K562 (cell line): ENCODE data around the gene ZBTB8A. TPM values are rescaled to one million over a fixed set of nuclear protein-coding genes. Genes with fewer than 3 reads are reported as not detected.

Experiments
- ARHGAP35 ChIP-seq: fragments of 450-650 bp; IDR thresholded peaks from 2 replicates; pipeline ENCODE4 v1.6.1; 2018; ENCODE audit not compliant: partially characterized antibody
- BACH1 ChIP-seq: fragments of 200-800 bp; sonication (Bioruptor generic); IDR thresholded peaks from 2 replicates; pipeline ENCODE4 v1.6.1; 2016; ENCODE audit warnings: missing genetic modification characterization, missing compliant biosample characterization
- BMI1 ChIP-seq: fragments of 150-350 bp; IDR thresholded peaks from 2 replicates; pipeline ENCODE4 v1.6.1; 2014; ENCODE audit warnings: low read length
- E4F1 ChIP-seq: fragments of 250-450 bp; sonication (Bioruptor Pico); IDR thresholded peaks from 2 replicates; pipeline ENCODE4 v1.5.0; 2021; ENCODE audit warnings: mild to moderate bottlenecking, borderline replicate concordance
- EP400 ChIP-seq: fragments of 450-650 bp; IDR thresholded peaks from 2 replicates; pipeline ENCODE4 v1.6.1; 2017; ENCODE audit warnings: antibody characterized with exemption, mild to moderate bottlenecking, moderate library complexity
- FOXA3 ChIP-seq, 2 experiments: fragments of 450-650 bp in 1 of 2; sonication (generic) in 1 of 2; formaldehyde crosslinking; IDR thresholded peaks in 1 of 2; conservative IDR thresholded peaks in 1 of 2; 2 replicates each; pipeline versions ENCODE4 v1.4.0 to v1.8.0; 2020 to 2022; ENCODE audit warnings: mild to moderate bottlenecking in 2 of 2, missing genetic modification reagents in 1 of 2
- FOXK2 ChIP-seq, 2 experiments: fragments of 450-650 bp; IDR thresholded peaks in 1 of 2; conservative IDR thresholded peaks in 1 of 2; 2 replicates each; pipeline ENCODE4 v1.6.1; 2016; ENCODE audit warnings: low read depth in 2 of 2, mild to moderate bottlenecking in 1 of 2
- ILF3 ChIP-seq: fragments of 450-650 bp; IDR thresholded peaks from 2 replicates; pipeline ENCODE4 v1.6.1; 2018; ENCODE audit warnings: antibody characterized with exemption, mild to moderate bottlenecking, moderate library complexity, borderline replicate concordance
- IRF2 ChIP-seq: sonication (generic); formaldehyde crosslinking; IDR thresholded peaks from 2 replicates; pipeline ENCODE4 v1.8.1; 2022; ENCODE audit warnings: mild to moderate bottlenecking, missing genetic modification reagents
- JUN ChIP-seq, 2 experiments: sonication (generic) in 1 of 2; formaldehyde crosslinking in 1 of 2; IDR thresholded peaks; 2 replicates each; pipeline versions ENCODE4 v1.6.1 to v1.8.0; 2012 to 2022; ENCODE audit warnings: borderline replicate concordance in 2 of 2, mild to moderate bottlenecking in 2 of 2, improper control_type of control experiment in 1 of 2, low read depth in 1 of 2, low read length in 1 of 2, missing genetic modification reagents in 1 of 2
- SNIP1 ChIP-seq: fragments of 450-650 bp; IDR thresholded peaks from 2 replicates; pipeline ENCODE4 v1.7.1; 2017; ENCODE audit warnings: low read depth, mild to moderate bottlenecking
- SRSF3 ChIP-seq: fragments of 200-400 bp; formaldehyde crosslinking; IDR thresholded peaks from 2 replicates; pipeline ENCODE4 v1.6.1; 2016; ENCODE audit warnings: mild to moderate bottlenecking, low read length, moderate library complexity; ENCODE audit not compliant: insufficient read depth
- ZBTB12 ChIP-seq: fragments of 250-450 bp; sonication (Bioruptor Pico); IDR thresholded peaks from 2 replicates; pipeline ENCODE4 v1.4.0; 2020
- ZFP1 ChIP-seq: fragments of 450-650 bp; formaldehyde crosslinking; IDR thresholded peaks from 2 replicates; pipeline ENCODE4 v1.4.0; 2020; ENCODE audit warnings: mild to moderate bottlenecking, mixed read lengths
- ZKSCAN3 ChIP-seq: fragments of 250-450 bp; sonication (Bioruptor Pico); IDR thresholded peaks from 2 replicates; pipeline ENCODE4 v1.4.0; 2020
- ZNF184 ChIP-seq: sonication (generic); formaldehyde crosslinking; IDR thresholded peaks from 2 replicates; pipeline ENCODE4 v1.5.0; 2020; ENCODE audit warnings: missing genetic modification reagents
- ZNF197 ChIP-seq: fragments of 200-800 bp; sonication (Bioruptor generic); IDR thresholded peaks from 2 replicates; pipeline ENCODE4 v1.6.1; 2016; ENCODE audit warnings: low read depth, missing genetic modification characterization, missing compliant biosample characterization
- ZNF263 ChIP-seq: sonication (generic); formaldehyde crosslinking; IDR thresholded peaks from 2 replicates; pipeline ENCODE4 v1.8.0; 2022; ENCODE audit warnings: mild to moderate bottlenecking, missing genetic modification reagents, borderline replicate concordance
- ZNF445 ChIP-seq: fragments of 250-450 bp; sonication (Bioruptor Pico); IDR thresholded peaks from 2 replicates; pipeline ENCODE4 v1.4.0; 2020; ENCODE audit warnings: low read depth, mild to moderate bottlenecking, moderate library complexity
- ZNF512 ChIP-seq: IDR thresholded peaks from 2 replicates; pipeline ENCODE4 v1.6.1; 2016; ENCODE audit warnings: missing genetic modification characterization, missing compliant biosample characterization
- polyA plus RNA-seq, 8 experiments: library from polyadenylated mRNA; depleted of rRNA in 4 of 8; stranded (reverse) in 5 of 8; unstranded in 3 of 8; fragments of >200 nt; fragmentation: Nextera tagmentation in 2 of 8; fragmentation: Illumina TruSeq in 1 of 8; extraction: Ambion mirVana in 2 of 8; extraction: Trizol in 1 of 8; gene quantifications; 2 replicates each; pipeline versions ENCODE4 v1.2.1 to v1.2.3, GENCODE V29; 2011 to 2014; ENCODE audit warnings: inconsistent platforms in 1 of 8, missing spikeins in 1 of 8
- total RNA-seq, 7 experiments: library from RNA; depleted of rRNA in 6 of 7; stranded (reverse); fragments of >200 nt in 6 of 7; fragmentation: Illumina TruSeq in 2 of 7; extraction: Trizol in 2 of 7; gene quantifications; 2 replicates each; pipeline versions ENCODE4 v1.2.1 to v1.2.3, GENCODE V29; 2011 to 2021; ENCODE audit warnings: low replicate concordance in 1 of 7

Gene ZBTB8A
- total and polyA plus RNA-seq, 9 of the 15 experiments (the other 6 are each of a cell fraction or from before 2014, with no cell fraction given), result 0.01 to 0.64 (median 0.09) TPM

- TF ChIP-seq SRSF3 (no peak), ZNF263 (CRISPR knock-in tag) (no peak), ILF3 (0 out of 2 replicates have a peak, but pooled peaks have one; percentile 40), FOXK2 (conservative IDR thresholded peaks at IDR 0.05 in 1 of 2, IDR thresholded peaks at IDR 0.05 in 1 of 2; ENCODE audit: low read depth in 2 of 2) (no peak), ZNF512 (tag) (no peak), ZBTB12 (no peak), EP400 (no peak), ZNF197 (CRISPR knock-in tag) (no peak), BMI1 (no peak), BACH1 (tag) (no peak), ZNF445 (no peak), ZKSCAN3 (CRISPR knock-in tag) (no peak), ZFP1 (CRISPR knock-in tag) (no peak), FOXA3 (CRISPR knock-in tag; conservative IDR thresholded peaks at IDR 0.05 in 1 of 2, IDR thresholded peaks at IDR 0.05 in 1 of 2) (no peak), JUN (IDR thresholded peaks at IDR 0.05; ENCODE audit: borderline replicate concordance, low read depth, low read length) (no peak), JUN (CRISPR knock-in tag; IDR thresholded peaks at IDR 0.05; ENCODE audit: borderline replicate concordance) (peak; percentile 18; the same call in 1 of the 2 replicates), IRF2 (CRISPR knock-in tag) (no peak), ZNF184 (CRISPR knock-in tag) (no peak), E4F1 (no peak), ARHGAP35 (no peak), SNIP1 (no peak)
Measured at GRCh38 chr1:32500387-32501209, 38.6 kb upstream of the ZBTB8A start (continued).
